Measurements from ENCODE around the gene TMEM207. TPM values are rescaled to one million over a fixed set of nuclear protein-coding genes. Genes with fewer than 3 reads are reported as not detected.

The TMEM207 gene
- polyA plus RNA-seq, 1 of the 3 experiments (the other 2 are of a cell fraction), result not detected

GRCh38 chr3:190492966-190493365, 43.3 kb upstream of the TMEM207 start (continued):
- no peak for TF ChIP-seq TEAD4 (IDR thresholded peaks at IDR 0.05; ENCODE audit: borderline replicate concordance, insufficient read depth)

GRCh38 chr3:190492129-190492528, 42.4 kb upstream of the TMEM207 start:
- CTCF ChIA-PET, result no interaction called here
- H3K36me3 ChIP-seq (replicated peaks in 1 of 2; ENCODE audit: control insufficient read depth in 1 of 2, insufficient read depth in 2 of 2, low read length in 1 of 2), result no peaks in the 10 kb centered on the region
- H3K9me2 ChIP-seq, result no peaks in the 10 kb centered on the region
- no peak overlapping the region for H3K4me2 ChIP-seq
- DNase-seq, result no peak
- no peak overlapping the region for H2AFZ ChIP-seq (ENCODE audit: low read depth)
- no peaks in the 10 kb centered on the region; a peak in 1 of 4 replicates for H3K4me1 ChIP-seq (ENCODE audit: control insufficient read depth in 1 of 2, insufficient read depth in 2 of 2, low read depth in 1 of 2, low read length in 1 of 2)
- TF ChIP-seq REST (IDR thresholded peaks at IDR 0.05; ENCODE audit: low read depth, low read length), result no peak
- no peak for TF ChIP-seq SMC3 (IDR thresholded peaks at IDR 0.05; ENCODE audit: low read depth, low read length)
- no peak for TF ChIP-seq NFIC (IDR thresholded peaks at IDR 0.05; ENCODE audit: borderline replicate concordance)
- no peak for TF ChIP-seq FOSL2 (IDR thresholded peaks at IDR 0.05; ENCODE audit: borderline replicate concordance, low read depth)
- TF ChIP-seq RAD21 (IDR thresholded peaks at IDR 0.05; ENCODE audit: low read length), result no peak
- no peak for TF ChIP-seq MXI1 (IDR thresholded peaks at IDR 0.05; ENCODE audit: low read depth, low read length)
- no peak for TF ChIP-seq MEF2A (IDR thresholded peaks at IDR 0.05; ENCODE audit: borderline replicate concordance, low read depth)
- no peak for TF ChIP-seq EP300 (IDR thresholded peaks at IDR 0.05; ENCODE audit: borderline replicate concordance in 1 of 2, low read depth in 1 of 2, low read length in 1 of 2)
- TF ChIP-seq JUND (IDR thresholded peaks at IDR 0.05), result no peak
- TF ChIP-seq CTCF (IDR thresholded peaks at IDR 0.05), result no peak
- no peak for TF ChIP-seq PBX3 (IDR thresholded peaks at IDR 0.05)
- TF ChIP-seq NRF1 (IDR thresholded peaks at IDR 0.05; ENCODE audit: low read depth, low read length), result no peak
- peaks cover 8% of the 10 kb centered on the region; the same call in 1 of the 2 replicates for H3K27me3 ChIP-seq (ENCODE audit: insufficient read depth)
- no peak overlapping the region for H3K4me3 ChIP-seq (ENCODE audit: low read depth in 2 of 2, low read length in 1 of 2)
- H3K79me2 ChIP-seq (ENCODE audit: insufficient read depth), result no peaks in the 10 kb centered on the region
- no peaks in the 10 kb centered on the region for H4K20me1 ChIP-seq (ENCODE audit: insufficient read depth)
- no peaks in the 10 kb centered on the region for H3F3A ChIP-seq (replicated peaks; ENCODE audit: insufficient read depth)
- POLR2A ChIA-PET, result no interaction called here
- no peak overlapping the region for H3K9ac ChIP-seq
- H3K27ac ChIP-seq (ENCODE audit: low read depth in 2 of 2, low read length in 1 of 2), result no peak overlapping the region
- H3K9me3 ChIP-seq, result no peaks in the 10 kb centered on the region

All from SK-N-SH (cell line).